Measurements from ENCODE around the gene SOCS3.

- TF ChIP-seq CTCF (conservative IDR thresholded peaks at IDR 0.05; ENCODE audit: low read depth, low read length) (no peak), EZH2phosphoT487 (IDR thresholded peaks at IDR 0.05; ENCODE audit: borderline replicate concordance, low read length) (no peak), EZH2 (IDR thresholded peaks at IDR 0.05; ENCODE audit: low read length, unreplicated experiment) (no peak)
Measured at GRCh38 chr17:78351449-78352006, 8.3 kb downstream of the SOCS3 start.

Measured in PC-3 (cell line).